C4-2B (cell line): ENCODE data around the gene ERCC6L2.

ENCODE experiments used
- ZFX ChIP-seq: fragments of 450-650 bp; IDR thresholded peaks from 2 replicates; pipeline ENCODE4 v1.6.1; 2017
- TF ChIP-seq, protein P1 (sequence below): fragments of 450-650 bp; conservative IDR thresholded peaks from 2 replicates; pipeline ENCODE4 v1.5.1; 2017; ENCODE audit warnings: mild to moderate bottlenecking

GRCh38 chr9:95939472-95939871 is 64.0 kb downstream of the ERCC6L2 start:
- TF ChIP-seq ZFX: no peak
- TF ChIP-seq, protein P1, sequence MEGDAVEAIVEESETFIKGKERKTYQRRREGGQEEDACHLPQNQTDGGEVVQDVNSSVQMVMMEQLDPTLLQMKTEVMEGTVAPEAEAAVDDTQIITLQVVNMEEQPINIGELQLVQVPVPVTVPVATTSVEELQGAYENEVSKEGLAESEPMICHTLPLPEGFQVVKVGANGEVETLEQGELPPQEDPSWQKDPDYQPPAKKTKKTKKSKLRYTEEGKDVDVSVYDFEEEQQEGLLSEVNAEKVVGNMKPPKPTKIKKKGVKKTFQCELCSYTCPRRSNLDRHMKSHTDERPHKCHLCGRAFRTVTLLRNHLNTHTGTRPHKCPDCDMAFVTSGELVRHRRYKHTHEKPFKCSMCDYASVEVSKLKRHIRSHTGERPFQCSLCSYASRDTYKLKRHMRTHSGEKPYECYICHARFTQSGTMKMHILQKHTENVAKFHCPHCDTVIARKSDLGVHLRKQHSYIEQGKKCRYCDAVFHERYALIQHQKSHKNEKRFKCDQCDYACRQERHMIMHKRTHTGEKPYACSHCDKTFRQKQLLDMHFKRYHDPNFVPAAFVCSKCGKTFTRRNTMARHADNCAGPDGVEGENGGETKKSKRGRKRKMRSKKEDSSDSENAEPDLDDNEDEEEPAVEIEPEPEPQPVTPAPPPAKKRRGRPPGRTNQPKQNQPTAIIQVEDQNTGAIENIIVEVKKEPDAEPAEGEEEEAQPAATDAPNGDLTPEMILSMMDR: no peak
